HepG2 (cell line): ENCODE measurements around the gene PRSS27.

Source experiments
- JUNB ChIP-seq: sonication (generic); formaldehyde crosslinking; IDR thresholded peaks from 2 replicates; pipeline ENCODE4 v1.8.0; 2022; ENCODE audit warnings: missing genetic modification reagents, mild to moderate bottlenecking, borderline replicate concordance
- MAFK ChIP-seq, 2 experiments: IDR thresholded peaks in 1 of 2; conservative IDR thresholded peaks in 1 of 2; 2 replicates each; pipeline ENCODE4 v1.6.1; 2011; ENCODE audit warnings: improper control_type of control experiment in 2 of 2, low read length in 2 of 2
- MEIS2 ChIP-seq: sonication (generic); formaldehyde crosslinking; IDR thresholded peaks from 2 replicates; pipeline ENCODE4 v1.9.0; 2021; ENCODE audit warnings: mild to moderate bottlenecking, missing genetic modification reagents
- POLR2A ChIP-seq, 2 experiments: IDR thresholded peaks; 2 replicates each; pipeline ENCODE4 v1.6.1; 2011; ENCODE audit warnings: low read depth in 2 of 2, low read length in 2 of 2, mild to moderate bottlenecking in 1 of 2, moderate library complexity in 1 of 2; ENCODE audit not compliant: insufficient read depth in 1 of 2
- RAD21 ChIP-seq: fragments of 450-650 bp; formaldehyde crosslinking; IDR thresholded peaks from 2 replicates; pipeline ENCODE4 v1.5.0; 2020; ENCODE audit warnings: mild to moderate bottlenecking
- RFXANK ChIP-seq: IDR thresholded peaks from 2 replicates; pipeline ENCODE4 v1.6.1; 2016
- SMAD1 ChIP-seq: sonication (generic); formaldehyde crosslinking; IDR thresholded peaks from 2 replicates; pipeline ENCODE4 v1.4.0; 2020; ENCODE audit warnings: missing genetic modification reagents, low read depth, mild to moderate bottlenecking, borderline replicate concordance
- TCF7 ChIP-seq: sonication (generic); IDR thresholded peaks from 2 replicates; pipeline ENCODE4 v1.6.1; 2016; ENCODE audit warnings: antibody characterized with exemption, low read depth
- ZNF20 ChIP-seq: sonication (generic); formaldehyde crosslinking; IDR thresholded peaks from 2 replicates; pipeline ENCODE4 v1.4.0; 2020; ENCODE audit warnings: mild to moderate bottlenecking, moderate library complexity, missing genetic modification reagents
- ZSCAN20 ChIP-seq: sonication (generic); formaldehyde crosslinking; IDR thresholded peaks from 2 replicates; pipeline ENCODE4 v1.4.0; 2020; ENCODE audit warnings: missing genetic modification reagents, mild to moderate bottlenecking, borderline replicate concordance
- ZSCAN29 ChIP-seq: sonication (generic); formaldehyde crosslinking; conservative IDR thresholded peaks from 2 replicates; pipeline ENCODE4 v1.4.0; 2020; ENCODE audit warnings: mild to moderate bottlenecking, missing genetic modification reagents
- TF ChIP-seq, protein P1 (sequence below): sonication (generic); formaldehyde crosslinking; IDR thresholded peaks from 2 replicates; pipeline ENCODE4 v1.5.0; 2020; ENCODE audit warnings: mild to moderate bottlenecking, missing genetic modification reagents, moderate library complexity
- TF ChIP-seq, protein P2 (sequence below): sonication (generic); formaldehyde crosslinking; IDR thresholded peaks from 2 replicates; pipeline ENCODE4 v1.5.0; 2020; ENCODE audit warnings: missing genetic modification reagents

DNA sequence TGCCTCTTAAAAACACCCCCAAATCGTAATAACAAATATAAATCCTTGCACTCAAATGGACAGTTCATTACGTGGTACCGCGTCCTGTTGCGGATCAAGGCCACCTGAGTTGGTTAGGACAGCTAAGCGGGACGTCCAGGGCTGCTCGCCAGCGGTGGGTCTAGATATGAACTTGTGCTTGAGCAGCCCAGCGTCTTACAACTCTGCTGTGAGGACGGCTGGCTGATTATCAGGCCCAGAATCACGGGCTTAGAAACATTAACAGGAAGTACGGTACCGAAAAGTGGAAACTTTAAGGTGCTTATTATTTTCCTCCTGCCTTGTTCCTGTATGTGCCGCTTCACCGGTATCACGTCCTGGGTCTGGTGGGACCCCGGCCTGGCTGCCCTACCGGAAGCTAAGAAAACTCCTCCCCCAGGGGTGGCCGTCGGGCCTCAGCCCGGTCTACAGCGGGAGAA is 31.6 kb upstream of the PRSS27 start:
- TF ChIP-seq JUNB (CRISPR knock-in tag) (no peak), MEIS2 (CRISPR knock-in tag) (peak; percentile 13), SMAD1 (CRISPR knock-in tag) (no peak), ZNF20 (CRISPR knock-in tag) (no peak), MAFK (conservative IDR thresholded peaks at IDR 0.05 in 1 of 2, IDR thresholded peaks at IDR 0.05 in 1 of 2; ENCODE audit: low read length in 2 of 2) (no peak), TCF7 (no peak), RFXANK (CRISPR knock-in tag) (no peak), POLR2A (IDR thresholded peaks at IDR 0.05; ENCODE audit: insufficient read depth in 1 of 2, low read depth in 2 of 2, low read length in 2 of 2) (no peak), RAD21 (CRISPR knock-in tag) (no peak), ZSCAN29 (CRISPR knock-in tag) (no peak), ZSCAN20 (CRISPR knock-in tag) (no peak)
- TF ChIP-seq, protein P1, sequence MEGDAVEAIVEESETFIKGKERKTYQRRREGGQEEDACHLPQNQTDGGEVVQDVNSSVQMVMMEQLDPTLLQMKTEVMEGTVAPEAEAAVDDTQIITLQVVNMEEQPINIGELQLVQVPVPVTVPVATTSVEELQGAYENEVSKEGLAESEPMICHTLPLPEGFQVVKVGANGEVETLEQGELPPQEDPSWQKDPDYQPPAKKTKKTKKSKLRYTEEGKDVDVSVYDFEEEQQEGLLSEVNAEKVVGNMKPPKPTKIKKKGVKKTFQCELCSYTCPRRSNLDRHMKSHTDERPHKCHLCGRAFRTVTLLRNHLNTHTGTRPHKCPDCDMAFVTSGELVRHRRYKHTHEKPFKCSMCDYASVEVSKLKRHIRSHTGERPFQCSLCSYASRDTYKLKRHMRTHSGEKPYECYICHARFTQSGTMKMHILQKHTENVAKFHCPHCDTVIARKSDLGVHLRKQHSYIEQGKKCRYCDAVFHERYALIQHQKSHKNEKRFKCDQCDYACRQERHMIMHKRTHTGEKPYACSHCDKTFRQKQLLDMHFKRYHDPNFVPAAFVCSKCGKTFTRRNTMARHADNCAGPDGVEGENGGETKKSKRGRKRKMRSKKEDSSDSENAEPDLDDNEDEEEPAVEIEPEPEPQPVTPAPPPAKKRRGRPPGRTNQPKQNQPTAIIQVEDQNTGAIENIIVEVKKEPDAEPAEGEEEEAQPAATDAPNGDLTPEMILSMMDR (CRISPR knock-in tag) = no peak
- TF ChIP-seq, protein P2, sequence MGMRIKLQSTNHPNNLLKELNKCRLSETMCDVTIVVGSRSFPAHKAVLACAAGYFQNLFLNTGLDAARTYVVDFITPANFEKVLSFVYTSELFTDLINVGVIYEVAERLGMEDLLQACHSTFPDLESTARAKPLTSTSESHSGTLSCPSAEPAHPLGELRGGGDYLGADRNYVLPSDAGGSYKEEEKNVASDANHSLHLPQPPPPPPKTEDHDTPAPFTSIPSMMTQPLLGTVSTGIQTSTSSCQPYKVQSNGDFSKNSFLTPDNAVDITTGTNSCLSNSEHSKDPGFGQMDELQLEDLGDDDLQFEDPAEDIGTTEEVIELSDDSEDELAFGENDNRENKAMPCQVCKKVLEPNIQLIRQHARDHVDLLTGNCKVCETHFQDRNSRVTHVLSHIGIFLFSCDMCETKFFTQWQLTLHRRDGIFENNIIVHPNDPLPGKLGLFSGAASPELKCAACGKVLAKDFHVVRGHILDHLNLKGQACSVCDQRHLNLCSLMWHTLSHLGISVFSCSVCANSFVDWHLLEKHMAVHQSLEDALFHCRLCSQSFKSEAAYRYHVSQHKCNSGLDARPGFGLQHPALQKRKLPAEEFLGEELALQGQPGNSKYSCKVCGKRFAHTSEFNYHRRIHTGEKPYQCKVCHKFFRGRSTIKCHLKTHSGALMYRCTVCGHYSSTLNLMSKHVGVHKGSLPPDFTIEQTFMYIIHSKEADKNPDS (CRISPR knock-in tag) = peak; percentile 18; the same call in 1 of the 2 replicates
